Activated naive CD8-positive, alpha-beta T cell treated with anti-CD3 and anti-CD28 coated beads for 36 hours (primary cell): ENCODE data around the gene TMEM39A. TPM values are rescaled to one million over a fixed set of nuclear protein-coding genes. Genes with fewer than 3 reads are reported as not detected.

ENCODE experiments used
- DNase-seq: peaks from one replicate; pipeline ENCODE4 v3.0.0; 2021
- H3K27ac Mint-ChIP-seq: one replicate; pipeline ENCODE4 v1.8.0; 2022; ENCODE audit warnings: mild to moderate bottlenecking, moderate library complexity, mixed read lengths
- H3K27me3 Mint-ChIP-seq: one replicate; pipeline ENCODE4 v1.8.0; 2022; ENCODE audit warnings: mild to moderate bottlenecking, mixed read lengths
- H3K36me3 Mint-ChIP-seq: one replicate; pipeline ENCODE4 v1.8.0; 2021; ENCODE audit warnings: mild to moderate bottlenecking, mixed read lengths
- H3K4me1 Mint-ChIP-seq: one replicate; pipeline ENCODE4 v1.8.0; 2021; ENCODE audit warnings: mixed read lengths
- H3K4me3 Mint-ChIP-seq: one replicate; pipeline ENCODE4 v1.8.0; 2022; ENCODE audit warnings: mild to moderate bottlenecking, moderate library complexity, mixed read lengths
- H3K9me3 Mint-ChIP-seq: one replicate; pipeline ENCODE4 v1.8.0; 2022; ENCODE audit warnings: mixed read lengths
- total RNA-seq, 2 experiments: library from RNA; stranded (reverse); gene quantifications; one replicate each; pipeline ENCODE4 v1.2.3, GENCODE V29; 2021

The TMEM39A gene
- total RNA-seq, 2 experiments from 2014 or later = 32.5 to 36.4 TPM

GRCh38 chr3:119427669-119428068, 35.7 kb downstream of the TMEM39A start:
- peaks cover 53% of the 10 kb centered on the region for H3K36me3 Mint-ChIP-seq
- H3K27me3 Mint-ChIP-seq = no peaks in the 10 kb centered on the region
- H3K4me3 Mint-ChIP-seq = no peak overlapping the region
- H3K27ac Mint-ChIP-seq = no peak overlapping the region
- no peak for DNase-seq
- peaks cover 53% of the 10 kb centered on the region for H3K9me3 Mint-ChIP-seq
- H3K4me1 Mint-ChIP-seq = peaks cover 2% of the 10 kb centered on the region

DNA sequence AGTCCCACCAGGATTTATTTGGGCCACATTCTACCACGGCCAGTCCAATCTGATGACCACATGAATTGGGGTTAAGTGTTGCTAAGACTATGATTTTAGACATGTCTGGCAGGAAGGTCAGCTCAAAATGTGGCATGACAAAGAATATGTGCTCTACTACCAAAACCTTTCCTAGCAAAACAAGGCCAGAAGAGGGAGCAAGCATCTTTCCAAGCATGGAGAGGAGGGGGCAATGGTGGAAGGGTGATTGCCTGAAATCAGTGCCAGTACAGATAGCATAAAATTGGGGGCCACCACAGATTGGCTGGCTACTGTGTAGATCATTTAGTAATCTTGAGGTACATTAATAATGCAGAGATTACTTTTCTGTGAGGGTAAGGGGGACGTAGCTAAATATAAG, 43.2 kb downstream of the TMEM39A start:
- DNase-seq = no peak
- Mint-ChIP-seq H3K9me3 (peaks cover 9% of the 10 kb centered on the region), H3K27me3 (no peaks in the 10 kb centered on the region), H3K4me1 (peaks cover 2% of the 10 kb centered on the region), H3K27ac (no peak overlapping the region), H3K36me3 (no peaks in the 10 kb centered on the region), H3K4me3 (no peak overlapping the region)

- no peak overlapping the region for H3K27ac Mint-ChIP-seq
- peaks cover 4% of the 10 kb centered on the region for H3K9me3 Mint-ChIP-seq
- no peaks in the 10 kb centered on the region for H3K36me3 Mint-ChIP-seq
These were observed 44.8 kb downstream of the TMEM39A start for GRCh38 chr3:119418641-119419040.

GRCh38 chr3:119417771-119418512, 45.5 kb downstream of the TMEM39A start:
- H3K4me3 Mint-ChIP-seq = no peak overlapping the region
- no peaks in the 10 kb centered on the region for H3K36me3 Mint-ChIP-seq
- H3K27me3 Mint-ChIP-seq = no peaks in the 10 kb centered on the region
- peaks cover 2% of the 10 kb centered on the region for H3K4me1 Mint-ChIP-seq
- peaks cover 3% of the 10 kb centered on the region for H3K9me3 Mint-ChIP-seq
- no peak overlapping the region for H3K27ac Mint-ChIP-seq
- DNase-seq = no peak

More at GRCh38 chr3:119418641-119419040, 44.8 kb downstream of the TMEM39A start:
- Mint-ChIP-seq H3K27me3 (no peaks in the 10 kb centered on the region), H3K4me3 (no peak overlapping the region), H3K4me1 (peaks cover 2% of the 10 kb centered on the region)
- DNase-seq = no peak

DNA sequence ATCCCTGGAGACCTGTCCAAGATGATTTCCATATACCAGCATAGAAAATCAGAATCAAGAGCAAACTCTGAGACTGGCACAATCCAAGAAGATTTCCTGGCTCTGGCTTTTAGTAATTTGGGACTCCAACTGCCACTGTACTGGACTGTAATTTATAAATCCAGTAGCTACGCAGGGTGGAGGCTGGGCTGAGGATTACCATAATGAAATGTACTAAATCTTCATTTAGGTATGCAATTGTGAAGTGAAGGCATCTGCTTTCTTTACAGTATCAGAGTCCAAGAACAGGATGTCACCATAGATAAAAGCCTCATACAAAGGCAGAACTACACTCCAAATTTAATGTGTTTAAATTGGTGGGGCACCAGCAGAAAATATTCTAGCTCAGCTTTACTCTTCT, 46.5 kb downstream of the TMEM39A start:
- H3K9me3 Mint-ChIP-seq = no peaks in the 10 kb centered on the region
- H3K27me3 Mint-ChIP-seq = no peaks in the 10 kb centered on the region
- no peaks in the 10 kb centered on the region for H3K36me3 Mint-ChIP-seq
- H3K4me3 Mint-ChIP-seq = no peak overlapping the region
- no peak for DNase-seq
- H3K4me1 Mint-ChIP-seq = no peaks in the 10 kb centered on the region
- no peak overlapping the region for H3K27ac Mint-ChIP-seq

- no peaks in the 10 kb centered on the region for H3K27me3 Mint-ChIP-seq
- H3K36me3 Mint-ChIP-seq = peaks cover 8% of the 10 kb centered on the region
- DNase-seq = no peak
- no peak overlapping the region for H3K27ac Mint-ChIP-seq
- no peaks in the 10 kb centered on the region for H3K4me1 Mint-ChIP-seq
- H3K4me3 Mint-ChIP-seq = no peak overlapping the region
- no peaks in the 10 kb centered on the region for H3K9me3 Mint-ChIP-seq
These were observed 49.7 kb downstream of the TMEM39A start for GRCh38 chr3:119413603-119414280.

- Mint-ChIP-seq H3K27ac (no peak overlapping the region), H3K4me1 (no peaks in the 10 kb centered on the region), H3K36me3 (peaks cover 10% of the 10 kb centered on the region), H3K9me3 (no peaks in the 10 kb centered on the region), H3K27me3 (no peaks in the 10 kb centered on the region), H3K4me3 (no peak overlapping the region)
- DNase-seq = no peak
These were observed 53.6 kb downstream of the TMEM39A start for GRCh38 chr3:119409844-119410243.

- Mint-ChIP-seq H3K27me3 (no peaks in the 10 kb centered on the region), H3K9me3 (no peaks in the 10 kb centered on the region), H3K4me1 (no peaks in the 10 kb centered on the region), H3K36me3 (peaks cover 10% of the 10 kb centered on the region), H3K27ac (no peak overlapping the region), H3K4me3 (no peak overlapping the region)
- no peak for DNase-seq
These were observed 55.0 kb downstream of the TMEM39A start for GRCh38 chr3:119408243-119408950.

DNA sequence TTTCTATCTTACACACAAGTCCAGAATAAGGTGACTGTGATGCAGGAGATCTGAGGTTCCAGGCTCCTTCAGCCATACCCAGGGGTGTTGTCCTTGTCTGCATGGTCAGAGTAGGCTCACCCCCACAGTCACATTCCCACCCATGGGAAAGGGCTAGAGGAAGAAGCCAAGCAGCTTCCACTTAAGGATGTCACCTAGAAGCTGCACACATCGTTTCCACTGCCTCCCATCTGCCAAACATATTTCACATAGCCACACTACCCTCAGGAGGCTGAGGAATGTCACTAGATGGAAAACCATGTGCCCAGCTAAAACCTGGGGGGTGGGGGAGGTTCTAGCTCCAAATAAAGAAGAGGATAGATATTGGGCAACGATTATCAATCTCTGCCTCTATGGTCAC, 58.1 kb downstream of the TMEM39A start:
- H3K27me3 Mint-ChIP-seq = no peaks in the 10 kb centered on the region
- peaks cover 9% of the 10 kb centered on the region for H3K4me1 Mint-ChIP-seq
- no peak for DNase-seq
- no peak overlapping the region for H3K4me3 Mint-ChIP-seq
- no peaks in the 10 kb centered on the region for H3K9me3 Mint-ChIP-seq
- no peak overlapping the region for H3K27ac Mint-ChIP-seq
- H3K36me3 Mint-ChIP-seq = peaks cover 23% of the 10 kb centered on the region

DNA sequence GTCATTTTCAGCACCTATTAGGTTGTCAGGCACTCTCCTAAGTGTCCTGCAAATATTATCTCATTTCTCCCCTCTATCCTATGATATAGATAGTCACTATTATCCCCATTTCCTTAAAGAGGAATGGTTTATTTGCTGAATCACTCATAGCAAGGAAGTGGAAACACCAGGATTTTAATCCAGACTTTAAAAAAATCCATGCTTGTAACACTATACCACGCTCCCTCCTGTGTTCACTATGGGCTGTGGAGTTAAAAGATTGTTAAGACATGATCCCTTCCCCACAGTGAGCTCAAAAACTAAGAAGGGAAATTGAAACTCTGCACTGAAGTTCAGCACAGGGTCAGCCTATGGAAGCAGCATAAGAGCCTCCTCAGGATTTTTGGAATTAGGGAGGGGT, 60.2 kb downstream of the TMEM39A start:
- no peaks in the 10 kb centered on the region for H3K27me3 Mint-ChIP-seq
- no peak overlapping the region for H3K4me3 Mint-ChIP-seq
- H3K27ac Mint-ChIP-seq = no peak overlapping the region
- peaks cover 9% of the 10 kb centered on the region for H3K4me1 Mint-ChIP-seq
- H3K36me3 Mint-ChIP-seq = peaks cover 19% of the 10 kb centered on the region
- H3K9me3 Mint-ChIP-seq = no peaks in the 10 kb centered on the region
- DNase-seq = no peak

DNA sequence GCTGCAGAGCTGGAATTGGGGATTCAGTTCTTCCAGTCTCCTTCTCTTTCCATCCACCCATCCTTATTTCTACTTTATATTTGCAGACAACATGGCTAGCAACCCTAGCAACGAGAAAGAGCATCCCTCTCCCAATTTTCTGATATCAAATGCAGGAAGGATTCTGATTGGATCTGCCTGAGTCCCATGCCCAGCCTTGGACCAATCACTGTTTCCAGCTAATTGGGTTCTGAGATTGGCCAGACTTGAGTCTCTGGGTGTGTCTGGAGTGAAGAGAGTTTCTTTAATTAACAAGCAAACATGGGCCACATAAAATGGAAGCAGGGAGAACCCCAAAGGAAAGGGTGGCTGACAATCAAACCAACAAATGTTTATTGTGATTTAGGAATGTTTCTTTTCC, 60.6 kb downstream of the TMEM39A start:
- H3K27ac Mint-ChIP-seq = no peak overlapping the region
- H3K4me1 Mint-ChIP-seq = peaks cover 9% of the 10 kb centered on the region
- DNase-seq = no peak
- H3K9me3 Mint-ChIP-seq = no peaks in the 10 kb centered on the region
- H3K4me3 Mint-ChIP-seq = no peak overlapping the region
- peaks cover 19% of the 10 kb centered on the region for H3K36me3 Mint-ChIP-seq
- no peaks in the 10 kb centered on the region for H3K27me3 Mint-ChIP-seq

- H3K27me3 Mint-ChIP-seq = no peaks in the 10 kb centered on the region
- no peak for DNase-seq
- no peaks in the 10 kb centered on the region for H3K9me3 Mint-ChIP-seq
- H3K27ac Mint-ChIP-seq = no peak overlapping the region
- peaks cover 18% of the 10 kb centered on the region for H3K36me3 Mint-ChIP-seq
- peaks cover 9% of the 10 kb centered on the region for H3K4me1 Mint-ChIP-seq
- H3K4me3 Mint-ChIP-seq = no peak overlapping the region
These were observed 61.6 kb downstream of the TMEM39A start for GRCh38 chr3:119401503-119402440.

- Mint-ChIP-seq H3K4me3 (no peak overlapping the region), H3K4me1 (peaks cover 13% of the 10 kb centered on the region), H3K9me3 (no peaks in the 10 kb centered on the region), H3K27me3 (no peaks in the 10 kb centered on the region), H3K27ac (no peak overlapping the region), H3K36me3 (peaks cover 18% of the 10 kb centered on the region)
- DNase-seq = no peak
These were observed 62.3 kb downstream of the TMEM39A start for GRCh38 chr3:119401069-119401468.

- no peaks in the 10 kb centered on the region for H3K27me3 Mint-ChIP-seq
- no peak for DNase-seq
- peaks cover 18% of the 10 kb centered on the region for H3K36me3 Mint-ChIP-seq
- H3K4me1 Mint-ChIP-seq = peaks cover 19% of the 10 kb centered on the region
- no peak overlapping the region for H3K4me3 Mint-ChIP-seq
- H3K9me3 Mint-ChIP-seq = no peaks in the 10 kb centered on the region
- H3K27ac Mint-ChIP-seq = no peak overlapping the region
These were observed 62.9 kb downstream of the TMEM39A start for GRCh38 chr3:119400466-119400865.
